ENCODE measurements around the gene ARPP19. TPM values are rescaled to one million over a fixed set of nuclear protein-coding genes. Genes with fewer than 3 reads are reported as not detected.

Gene ARPP19
- total and polyA plus RNA-seq, 4 donors, result 12.1 to 55.6 (median 31.7) TPM

GRCh38 chr15:52509500-52510245, 59.2 kb downstream of the ARPP19 start:
- Histone ChIP-seq H3K4me1 (ENCODE audit: control insufficient read depth in 4 of 4, insufficient read depth in 4 of 4, low read length in 3 of 4) (no peaks in the 10 kb centered on the region), H3K9ac (ENCODE audit: low read depth in 1 of 2, low read length in 2 of 2) (no peak overlapping the region), H3K36me3 (ENCODE audit: control insufficient read depth in 4 of 4, insufficient read depth in 3 of 4, low read depth in 1 of 4, low read length in 3 of 4) (no peaks in the 10 kb centered on the region), H3K9me3 (ENCODE audit: control insufficient read depth in 4 of 4, low read length in 3 of 4) (no peaks in the 10 kb centered on the region), H3K27me3 (ENCODE audit: control insufficient read depth in 4 of 4, insufficient read depth in 4 of 4, low read length in 3 of 4) (no peaks in the 10 kb centered on the region), H3K27ac (ENCODE audit: low read depth in 1 of 2, low read length in 2 of 2) (no peak overlapping the region), H3K4me3 (ENCODE audit: low read depth in 1 of 3, low read length in 3 of 3) (no peak overlapping the region)
- 84% methylated on average over 3 of the region's 3 CpGs for WGBS
- DNase-seq (ENCODE audit: low spot score), result no peak
- TF ChIP-seq JUND (IDR thresholded peaks at IDR 0.05), result no peak
- no peak for TF ChIP-seq TAF1 (conservative IDR thresholded peaks at IDR 0.05)
- no peak for TF ChIP-seq FOXA1 (IDR thresholded peaks at IDR 0.05)
- no peak for TF ChIP-seq ZBTB33 (IDR thresholded peaks at IDR 0.05)
- no peak for TF ChIP-seq CTCF (IDR thresholded peaks at IDR 0.05; ENCODE audit: low read depth, low read length, missing input control)
- TF ChIP-seq HNF4G (IDR thresholded peaks at IDR 0.05), result no peak
- no peak for TF ChIP-seq RXRA (IDR thresholded peaks at IDR 0.05)
- TF ChIP-seq, protein P1, sequence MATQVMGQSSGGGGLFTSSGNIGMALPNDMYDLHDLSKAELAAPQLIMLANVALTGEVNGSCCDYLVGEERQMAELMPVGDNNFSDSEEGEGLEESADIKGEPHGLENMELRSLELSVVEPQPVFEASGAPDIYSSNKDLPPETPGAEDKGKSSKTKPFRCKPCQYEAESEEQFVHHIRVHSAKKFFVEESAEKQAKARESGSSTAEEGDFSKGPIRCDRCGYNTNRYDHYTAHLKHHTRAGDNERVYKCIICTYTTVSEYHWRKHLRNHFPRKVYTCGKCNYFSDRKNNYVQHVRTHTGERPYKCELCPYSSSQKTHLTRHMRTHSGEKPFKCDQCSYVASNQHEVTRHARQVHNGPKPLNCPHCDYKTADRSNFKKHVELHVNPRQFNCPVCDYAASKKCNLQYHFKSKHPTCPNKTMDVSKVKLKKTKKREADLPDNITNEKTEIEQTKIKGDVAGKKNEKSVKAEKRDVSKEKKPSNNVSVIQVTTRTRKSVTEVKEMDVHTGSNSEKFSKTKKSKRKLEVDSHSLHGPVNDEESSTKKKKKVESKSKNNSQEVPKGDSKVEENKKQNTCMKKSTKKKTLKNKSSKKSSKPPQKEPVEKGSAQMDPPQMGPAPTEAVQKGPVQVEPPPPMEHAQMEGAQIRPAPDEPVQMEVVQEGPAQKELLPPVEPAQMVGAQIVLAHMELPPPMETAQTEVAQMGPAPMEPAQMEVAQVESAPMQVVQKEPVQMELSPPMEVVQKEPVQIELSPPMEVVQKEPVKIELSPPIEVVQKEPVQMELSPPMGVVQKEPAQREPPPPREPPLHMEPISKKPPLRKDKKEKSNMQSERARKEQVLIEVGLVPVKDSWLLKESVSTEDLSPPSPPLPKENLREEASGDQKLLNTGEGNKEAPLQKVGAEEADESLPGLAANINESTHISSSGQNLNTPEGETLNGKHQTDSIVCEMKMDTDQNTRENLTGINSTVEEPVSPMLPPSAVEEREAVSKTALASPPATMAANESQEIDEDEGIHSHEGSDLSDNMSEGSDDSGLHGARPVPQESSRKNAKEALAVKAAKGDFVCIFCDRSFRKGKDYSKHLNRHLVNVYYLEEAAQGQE (IDR thresholded peaks at IDR 0.05), result no peak
- TF ChIP-seq ATF3 (IDR thresholded peaks at IDR 0.05), result no peak
- no peak for TF ChIP-seq YY1 (IDR thresholded peaks at IDR 0.05)
- no peak for TF ChIP-seq EGR1 (IDR thresholded peaks at IDR 0.05; ENCODE audit: low read depth in 2 of 2)
- TF ChIP-seq SP1 (IDR thresholded peaks at IDR 0.05), result no peak
- no peak for TF ChIP-seq FOXA2 (IDR thresholded peaks at IDR 0.05)
- TF ChIP-seq RAD21 (IDR thresholded peaks at IDR 0.05), result no peak
- TF ChIP-seq NR2F2 (IDR thresholded peaks at IDR 0.05), result no peak
- TF ChIP-seq, protein P2, sequence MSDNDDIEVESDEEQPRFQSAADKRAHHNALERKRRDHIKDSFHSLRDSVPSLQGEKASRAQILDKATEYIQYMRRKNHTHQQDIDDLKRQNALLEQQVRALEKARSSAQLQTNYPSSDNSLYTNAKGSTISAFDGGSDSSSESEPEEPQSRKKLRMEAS (IDR thresholded peaks at IDR 0.05), result no peak

Measured in liver (tissue), 9 donors.